Germinal center (tissue), 1 donor: ENCODE results near the gene ERVH48-1.
"Not testable (repeated sequence)": the region's sequence is repeated elsewhere in the genome, so short reads cannot be mapped to it uniquely, and the experiment has no call there.

Experiments used
- DNase-seq: peaks from one replicate; pipeline ENCODE4 v3.0.0; 2012; ENCODE audit warnings: mixed read lengths, low spot score

ERVH48-1 gene

DNA sequence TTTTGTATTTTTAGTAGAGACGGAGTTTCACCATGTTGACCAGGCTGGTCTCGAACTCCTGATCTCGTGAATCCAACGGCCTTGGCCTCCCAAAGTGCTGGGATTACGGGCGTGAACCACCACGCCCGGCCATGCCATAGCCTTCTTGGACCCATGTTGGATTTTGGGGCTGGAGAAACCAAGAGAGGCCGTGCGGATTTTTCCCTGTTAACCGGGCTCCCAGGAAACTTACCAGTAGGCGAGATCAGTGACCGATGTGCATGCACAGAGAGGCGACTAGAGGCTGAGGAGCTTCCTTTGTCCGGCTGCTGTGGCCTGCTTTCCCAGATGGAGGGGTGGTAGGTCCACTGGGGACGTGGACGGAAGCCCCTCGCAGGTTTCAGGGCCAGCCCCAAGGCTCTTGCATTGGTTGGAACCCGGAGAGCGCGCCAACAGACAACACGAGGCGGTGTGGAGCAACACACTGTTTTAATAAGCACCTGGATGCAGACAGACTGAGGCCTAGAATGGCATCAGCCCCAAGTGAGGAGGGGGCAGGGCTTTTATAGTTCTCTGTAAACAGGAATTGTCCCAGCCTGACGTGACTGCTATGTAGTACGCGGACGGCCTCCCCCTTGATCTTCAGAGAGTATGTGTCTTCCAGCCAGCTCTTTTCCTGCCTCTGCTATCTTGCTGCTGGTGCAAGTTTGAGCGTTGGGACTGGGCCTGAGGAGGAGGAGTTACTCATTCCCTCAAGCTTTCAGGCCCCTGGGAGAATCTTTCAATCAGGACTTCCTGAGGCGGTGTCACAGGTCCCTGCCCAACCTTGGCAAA lies at the start of gene ERVH48-1:
Gene ERVH48-1 (minus strand): TSS at position 517 of the 813 bp plus-strand sequence. CDS start 6,624 bp downstream, outside the sequence.
- no peak for DNase-seq

DNA sequence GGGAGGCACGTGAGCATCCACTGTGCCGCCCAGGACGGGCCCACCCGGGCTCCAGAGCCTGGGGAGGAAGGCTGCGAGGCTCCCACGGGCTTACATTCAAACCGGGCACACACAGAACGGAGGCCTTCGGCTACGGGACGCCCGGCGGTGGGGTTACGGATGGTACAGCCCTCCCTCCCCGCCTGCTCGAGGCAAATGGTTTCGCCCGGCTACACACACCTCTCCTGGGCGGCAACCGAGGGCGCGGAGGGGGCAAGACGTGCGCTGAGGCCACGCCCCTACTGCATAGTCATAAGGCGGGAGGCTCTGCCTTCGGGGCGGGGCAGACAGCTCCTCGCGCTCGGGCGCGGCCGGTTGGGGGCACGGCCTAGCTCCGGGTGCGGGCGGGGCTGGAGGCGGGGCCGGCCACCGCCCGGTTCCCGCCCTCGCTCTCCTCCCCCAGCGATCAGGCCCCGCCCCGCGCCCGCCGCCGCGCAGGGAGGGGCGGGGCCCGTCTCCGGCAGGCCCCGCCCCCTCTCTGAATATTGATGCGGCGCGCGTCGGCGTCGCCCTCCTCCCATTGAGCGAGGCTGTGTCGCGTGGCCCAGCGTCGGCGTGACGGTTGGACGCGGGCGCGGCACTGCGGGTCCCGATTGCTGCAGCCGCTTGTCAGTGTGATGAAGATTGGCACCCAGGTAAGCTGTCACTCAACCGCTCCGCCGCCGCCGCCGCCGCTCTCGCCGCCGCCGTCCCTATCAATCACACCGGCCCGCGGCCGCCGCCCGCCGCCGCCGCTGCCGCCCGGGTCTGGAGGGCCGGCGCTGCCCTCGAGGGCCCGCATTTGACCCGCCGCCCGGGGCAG lies 48.8 kb upstream of the ERVH48-1 start, which contains the start of gene PKNOX1:
Gene PKNOX1 (plus strand): TSS at position 572 of the 841 bp plus-strand sequence. CDS start 29,820 bp downstream, outside the sequence.
- DNase-seq, result peak; percentile 100

DNA sequence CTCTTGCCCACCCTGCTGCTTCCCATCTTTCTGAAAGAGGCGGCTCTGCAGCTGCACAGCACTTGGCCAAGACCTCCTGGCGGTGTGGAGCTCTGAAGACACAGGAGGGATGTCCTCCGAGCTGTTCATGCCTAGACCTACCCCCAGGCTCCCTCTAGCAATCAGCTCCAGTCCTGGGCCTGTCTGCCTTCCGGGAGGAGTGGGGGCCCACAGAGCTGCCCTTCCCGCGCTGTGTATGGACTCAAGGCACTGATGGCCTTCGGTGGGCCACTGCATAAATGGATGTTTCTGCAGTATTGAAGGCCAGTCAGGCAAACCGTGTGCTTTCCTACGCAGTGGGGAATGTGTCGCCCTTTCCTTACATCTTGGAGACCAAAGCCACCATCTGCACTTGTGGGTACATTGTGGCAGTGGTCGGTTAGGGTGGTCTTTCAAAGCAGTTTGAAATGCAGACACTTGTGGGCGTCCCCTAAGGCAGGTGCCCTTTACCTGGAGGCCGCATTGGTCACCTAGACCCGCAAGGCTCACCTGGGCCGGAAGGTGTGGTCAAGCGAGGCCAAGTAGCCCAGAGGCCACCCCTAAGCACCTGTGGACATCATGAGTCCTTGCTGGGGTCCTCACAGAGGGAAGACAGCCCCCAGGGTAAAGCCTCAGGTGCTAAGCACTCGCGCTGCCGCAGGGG lies 48.0 kb upstream of the ERVH48-1 start:
- no peak for DNase-seq

DNA sequence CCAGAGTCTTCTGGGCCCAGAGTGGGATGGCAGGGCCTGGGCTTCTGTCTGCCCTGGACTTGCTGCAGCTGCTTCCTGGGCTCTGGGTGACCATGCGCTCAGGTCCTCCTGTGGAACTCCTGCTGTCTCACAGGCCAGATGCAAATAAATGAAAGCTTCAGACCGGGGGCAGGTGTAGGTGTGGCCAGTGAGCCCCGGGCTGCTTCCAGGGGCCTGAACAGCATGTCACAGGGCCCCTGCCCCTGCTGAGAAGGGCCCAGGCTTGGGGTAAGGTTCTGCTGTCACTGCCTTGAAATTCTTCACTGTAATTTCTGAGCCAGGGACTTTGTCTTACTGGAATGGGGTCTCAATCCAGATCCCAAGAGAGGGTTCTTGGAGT lies 46.5 kb upstream of the ERVH48-1 start:
- no peak for DNase-seq

DNA sequence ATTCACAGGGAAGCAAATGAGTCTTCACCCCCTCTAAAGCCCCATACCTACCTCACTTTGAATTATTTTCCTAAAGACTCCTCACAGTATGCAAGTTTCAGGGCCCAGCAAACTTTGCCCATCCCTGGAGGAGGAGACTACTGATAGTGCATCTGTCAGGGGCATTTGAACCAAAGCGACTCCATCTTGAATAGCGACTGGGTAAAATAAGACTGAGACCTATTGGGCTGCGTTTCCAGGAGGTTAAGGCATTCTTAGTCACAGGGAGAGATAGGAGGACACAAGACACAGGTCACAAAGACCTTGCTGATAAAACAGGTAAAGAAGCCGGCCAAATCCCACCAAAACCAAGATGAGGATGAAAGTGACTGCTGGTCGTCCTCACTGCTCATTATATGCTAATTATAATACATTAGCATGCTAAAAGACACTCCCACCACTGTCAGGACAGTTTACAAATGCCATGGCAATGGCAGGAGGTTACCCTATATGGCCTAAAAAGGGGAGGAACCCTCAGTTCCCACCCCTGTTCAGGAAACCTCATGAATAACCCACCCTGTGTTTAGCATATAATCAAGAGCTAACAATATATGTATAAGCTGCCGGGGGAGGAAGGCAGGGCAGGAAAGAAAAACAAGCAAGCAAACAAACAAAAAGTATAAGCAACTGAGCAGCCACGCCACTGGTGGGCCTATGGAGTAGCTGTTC lies 45.7 kb upstream of the ERVH48-1 start:
- no peak for DNase-seq

DNA sequence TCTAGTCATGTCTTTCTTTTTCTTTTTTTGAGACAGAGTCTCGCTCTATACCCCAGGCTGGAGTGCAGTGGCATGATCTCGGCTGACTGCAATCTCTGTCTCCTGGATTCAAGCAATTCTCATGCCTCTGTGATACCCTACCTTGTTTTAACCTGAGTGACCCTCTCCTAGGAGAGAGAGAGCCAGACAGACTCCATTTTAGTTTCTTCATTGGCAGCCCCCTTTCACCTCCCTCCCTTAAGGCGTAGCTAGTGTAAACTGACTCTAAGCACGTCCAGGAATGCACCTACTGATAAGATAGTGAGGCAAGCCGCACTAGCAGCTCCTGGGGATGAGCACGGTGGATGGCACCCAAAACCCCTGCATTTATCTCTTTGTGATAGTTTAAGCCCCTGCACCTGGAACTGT lies 43.8 kb upstream of the ERVH48-1 start:
- DNase-seq, result no peak

DNA sequence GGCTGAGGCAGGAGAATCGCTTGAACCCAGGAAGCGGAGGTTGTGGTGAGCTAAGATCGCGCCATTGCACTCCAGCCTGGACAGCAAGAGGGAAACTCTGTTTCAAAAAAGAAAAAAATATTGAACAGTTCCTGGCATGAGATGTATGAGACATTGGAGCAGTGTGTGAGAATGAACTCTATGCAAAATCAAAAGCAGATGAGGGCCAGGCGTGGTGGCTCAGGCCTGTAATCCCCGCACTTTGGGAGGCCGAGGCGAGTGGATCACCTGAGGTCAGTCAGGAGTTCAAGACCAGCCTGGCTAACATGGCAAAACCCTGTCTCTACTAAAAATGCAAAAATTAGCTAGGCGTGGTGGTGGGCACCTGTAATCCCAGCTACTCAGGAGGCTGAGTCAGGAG lies 42.2 kb upstream of the ERVH48-1 start:
- not testable (repeated sequence) for DNase-seq

DNA sequence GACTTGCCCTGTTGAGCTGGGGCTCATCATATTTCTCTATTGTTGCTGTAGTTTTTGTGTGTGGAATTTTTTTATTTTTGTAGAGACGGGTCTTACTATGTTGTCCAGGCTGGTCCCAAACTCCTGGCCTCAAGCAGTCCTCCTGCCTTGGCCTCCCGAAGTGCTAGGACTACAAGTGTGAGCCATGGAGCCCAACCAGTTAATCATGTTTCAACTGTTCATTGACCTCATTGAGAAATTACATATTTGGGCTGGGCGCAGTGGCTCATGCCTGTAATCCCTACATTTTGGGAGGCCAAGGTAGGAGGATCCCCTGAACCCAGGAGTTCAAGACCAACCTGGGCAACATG lies 39.8 kb upstream of the ERVH48-1 start:
- DNase-seq, result no peak

DNA sequence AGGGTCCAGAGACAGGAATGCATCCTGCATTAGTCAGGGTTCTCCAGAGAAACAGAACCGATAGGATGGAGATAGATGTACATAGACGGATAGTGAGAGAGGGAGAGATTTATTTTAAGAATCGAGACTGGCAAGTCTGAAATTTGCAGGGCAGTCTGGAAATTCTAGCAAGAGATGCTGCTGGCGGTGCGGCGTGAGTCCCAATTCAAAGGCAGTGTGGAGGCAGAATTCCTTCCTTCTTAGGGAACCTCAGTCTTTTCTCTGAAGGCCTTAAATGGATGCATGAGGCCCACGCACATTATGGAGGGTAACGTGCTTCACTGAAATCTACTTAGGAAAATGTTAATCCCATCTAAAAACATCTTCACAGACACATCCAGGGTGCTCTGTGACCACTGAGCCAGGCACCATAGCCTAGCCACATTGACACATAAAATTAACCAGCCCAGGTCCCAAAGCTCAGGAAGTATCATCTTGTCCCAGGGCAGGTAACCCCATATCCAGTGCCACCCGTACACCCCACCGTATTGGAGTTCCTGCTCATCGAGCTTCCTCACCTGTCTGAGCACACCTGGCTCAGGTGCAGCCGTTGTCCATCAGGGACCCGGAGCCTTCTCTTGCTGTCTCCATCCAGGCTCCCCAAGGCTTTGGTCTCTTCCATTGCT lies 39.2 kb upstream of the ERVH48-1 start:
- no peak for DNase-seq

DNA sequence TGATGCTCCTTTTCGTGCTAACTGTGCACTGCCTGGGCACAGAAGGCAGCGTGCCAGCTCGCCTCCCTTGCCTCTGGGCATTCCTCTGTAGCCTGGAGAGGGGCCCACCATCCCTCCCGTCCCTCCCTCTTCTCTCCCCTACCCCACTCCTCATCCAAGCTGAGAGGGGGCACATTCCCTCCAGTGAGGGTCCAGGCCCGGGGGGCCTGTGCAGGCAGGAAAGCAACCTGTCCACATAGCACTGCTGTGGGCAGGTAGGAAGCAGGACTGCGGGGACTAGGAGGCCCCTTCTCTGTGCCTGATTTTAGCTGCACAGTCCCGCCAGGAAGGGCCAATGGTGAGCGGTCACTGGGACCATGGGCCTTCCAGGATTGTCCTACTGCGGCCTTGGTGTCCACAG lies 38.7 kb upstream of the ERVH48-1 start:
- no peak for DNase-seq

DNA sequence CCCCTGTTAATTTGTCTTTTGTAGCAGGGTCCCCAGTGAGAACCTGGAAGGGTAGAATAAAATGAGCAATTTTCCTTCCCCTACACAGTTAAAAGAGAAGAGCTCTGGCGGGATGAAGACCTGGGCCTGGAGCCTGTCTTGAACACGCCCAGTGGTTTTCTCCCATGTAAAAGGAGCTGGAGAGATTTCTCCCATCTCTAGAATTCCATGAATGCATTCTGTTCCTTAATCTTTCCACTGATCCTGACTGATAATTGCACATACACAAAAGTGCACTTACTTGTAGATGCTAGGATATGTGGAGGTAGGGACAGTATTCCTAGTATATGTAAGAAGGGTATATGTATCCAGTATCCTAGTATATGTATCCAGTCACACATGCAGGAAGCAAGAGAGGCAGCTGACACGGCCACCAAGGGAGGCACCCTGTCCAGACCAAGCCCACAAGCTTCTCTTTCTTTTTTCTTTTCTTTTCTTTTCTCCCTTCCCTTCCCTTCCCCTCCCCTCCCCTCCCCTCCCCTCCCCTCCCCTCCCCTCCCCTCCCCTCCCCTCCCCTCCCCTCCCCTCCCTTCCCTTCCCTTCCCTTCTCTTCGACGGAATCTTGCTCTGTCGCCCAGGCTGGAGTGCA lies 37.1 kb upstream of the ERVH48-1 start:
- no peak for DNase-seq

DNA sequence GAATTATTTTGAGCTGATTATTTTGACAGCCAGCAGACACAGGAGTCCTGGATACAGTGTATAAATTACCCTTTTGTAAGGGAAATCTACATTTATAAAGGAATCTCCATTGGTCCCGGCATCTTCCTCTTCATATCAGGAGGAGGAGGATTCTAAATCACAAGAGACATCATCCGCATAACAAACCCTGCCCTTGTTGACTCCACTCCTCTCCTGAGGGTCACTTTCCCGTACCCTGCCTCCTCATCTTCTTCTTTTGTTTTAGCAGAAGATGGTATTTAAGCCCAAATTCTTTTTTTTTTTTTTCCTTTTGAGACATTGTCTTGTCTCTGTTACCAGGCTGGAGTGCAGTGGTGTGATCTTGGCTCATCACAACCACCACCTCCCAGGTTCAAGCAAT lies 34.3 kb upstream of the ERVH48-1 start:
- no peak for DNase-seq

DNA sequence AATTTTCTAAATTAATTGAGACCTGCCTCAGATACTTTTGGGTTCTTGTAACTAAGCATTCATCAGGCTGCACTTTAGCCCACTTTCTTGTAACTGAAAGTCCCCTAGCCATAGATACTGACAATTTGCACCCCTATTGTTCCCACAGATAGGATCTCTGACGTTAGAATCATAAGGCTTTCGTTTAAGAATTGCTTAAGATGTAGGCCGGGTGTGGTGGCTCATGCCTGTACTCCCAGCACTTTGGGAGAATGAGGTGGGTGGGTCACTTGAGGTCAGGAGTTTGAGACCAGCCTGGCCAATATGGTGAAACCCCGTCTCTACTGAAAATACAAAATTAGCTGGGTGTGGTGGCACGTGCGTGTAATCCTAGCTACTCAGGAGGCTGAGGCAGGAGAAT lies 32.7 kb upstream of the ERVH48-1 start:
- not testable (repeated sequence) for DNase-seq

DNA sequence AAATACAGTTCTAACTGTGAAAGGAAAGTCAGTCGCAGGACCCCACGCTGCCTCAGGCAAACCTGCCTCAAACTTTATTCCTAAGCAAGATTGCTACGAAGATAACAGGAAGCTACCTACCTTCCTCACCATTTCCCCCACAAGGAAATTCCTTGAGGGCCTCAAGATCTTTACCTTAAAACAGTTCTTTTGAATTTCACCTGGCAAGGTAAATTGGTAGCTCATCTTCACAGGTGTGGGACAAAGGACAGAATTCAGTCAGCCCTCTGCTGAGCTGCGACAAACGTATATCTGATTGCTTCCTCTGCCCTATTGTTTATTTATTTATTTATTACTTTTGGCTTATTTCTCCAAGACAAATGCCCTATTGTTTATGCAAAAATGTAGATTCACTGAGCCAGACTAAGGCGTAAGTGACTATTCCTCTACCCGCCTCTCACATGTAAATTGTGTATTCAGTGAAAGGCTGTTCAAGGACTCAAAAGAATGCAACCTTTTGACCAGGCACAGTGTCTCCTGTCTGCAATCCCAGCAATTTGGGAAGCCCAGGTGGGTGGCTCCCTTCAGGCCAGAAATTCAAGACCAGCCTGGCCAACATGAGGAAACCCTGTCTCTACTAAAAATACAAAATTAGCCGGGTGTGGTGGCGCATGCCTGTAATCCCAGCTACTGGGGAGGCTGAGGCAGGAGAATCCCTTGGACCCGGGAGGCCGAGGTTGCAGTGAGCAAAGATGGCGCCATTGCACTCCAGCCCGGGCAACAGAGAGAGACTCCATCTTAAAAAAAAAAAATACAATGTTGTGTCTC lies 31.6 kb upstream of the ERVH48-1 start:
- no peak for DNase-seq

DNA sequence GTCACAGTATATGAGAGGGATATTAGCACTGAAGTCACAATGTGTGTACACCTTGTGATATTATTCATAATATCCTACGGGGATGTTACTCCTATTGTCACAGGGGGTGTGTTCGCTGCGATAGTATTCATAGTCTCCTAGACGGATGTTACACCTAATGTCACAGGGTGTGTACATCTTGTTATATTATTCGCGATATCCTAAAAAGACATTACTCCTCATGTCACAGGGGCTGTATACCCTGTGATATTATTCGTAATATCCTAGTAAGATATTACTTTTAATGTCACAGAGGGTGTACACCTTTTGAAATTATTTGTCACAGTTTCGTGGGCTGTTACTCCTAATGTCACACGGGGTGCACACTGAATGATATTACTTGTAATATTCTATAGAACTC lies 25.8 kb upstream of the ERVH48-1 start:
- DNase-seq, result not testable (repeated sequence)

DNA sequence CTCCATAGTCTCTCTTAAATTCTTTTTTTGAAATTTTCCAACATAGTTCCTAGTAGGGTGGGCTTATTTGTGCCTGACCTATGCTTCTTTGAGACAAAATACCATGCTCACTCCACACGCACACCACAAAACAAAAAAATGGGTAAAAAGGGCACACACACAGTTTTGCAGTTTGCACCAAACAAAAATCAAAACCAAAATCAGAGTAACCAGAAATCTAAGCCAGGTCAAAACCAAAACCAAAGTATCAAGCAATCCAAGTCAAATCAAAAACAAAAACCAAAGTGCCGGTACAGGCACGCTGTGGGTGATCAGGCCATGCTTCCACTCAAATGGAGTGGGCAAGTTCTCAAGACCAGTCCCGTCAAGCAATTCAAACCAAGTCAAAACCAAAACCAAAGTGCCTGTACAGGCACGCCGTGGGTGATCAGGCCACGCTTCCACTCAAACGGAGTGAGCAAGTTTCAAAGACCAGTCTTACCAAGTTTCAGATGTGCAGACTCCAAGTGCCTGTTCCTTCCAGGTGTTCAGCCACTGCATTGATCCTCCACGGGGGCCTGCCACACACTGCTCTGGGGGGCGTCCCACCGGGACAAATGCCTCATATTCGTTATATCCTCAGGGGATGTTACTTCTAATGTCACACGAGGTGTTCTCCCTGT lies 23.8 kb upstream of the ERVH48-1 start:
- not testable (repeated sequence) for DNase-seq

DNA sequence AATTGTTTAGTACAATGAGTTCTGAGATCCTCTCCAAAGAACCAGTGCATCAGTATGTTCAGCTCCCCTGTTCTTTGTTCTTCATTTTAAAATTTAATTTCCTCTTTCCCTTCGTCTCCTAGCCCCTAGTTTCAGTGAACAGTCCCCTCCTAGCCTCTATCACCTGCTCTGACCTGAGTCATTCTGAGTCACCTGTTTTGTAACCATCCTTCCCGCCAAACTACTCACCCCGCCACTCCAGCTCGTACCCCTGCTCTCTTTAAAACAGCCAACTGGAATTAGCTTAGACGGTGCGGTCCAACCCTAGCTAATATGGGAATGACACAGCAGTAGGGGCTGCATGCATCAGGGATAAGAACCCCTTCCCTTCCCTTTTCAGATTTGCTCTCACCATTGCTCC lies 16.8 kb upstream of the ERVH48-1 start:
- no peak for DNase-seq

DNA sequence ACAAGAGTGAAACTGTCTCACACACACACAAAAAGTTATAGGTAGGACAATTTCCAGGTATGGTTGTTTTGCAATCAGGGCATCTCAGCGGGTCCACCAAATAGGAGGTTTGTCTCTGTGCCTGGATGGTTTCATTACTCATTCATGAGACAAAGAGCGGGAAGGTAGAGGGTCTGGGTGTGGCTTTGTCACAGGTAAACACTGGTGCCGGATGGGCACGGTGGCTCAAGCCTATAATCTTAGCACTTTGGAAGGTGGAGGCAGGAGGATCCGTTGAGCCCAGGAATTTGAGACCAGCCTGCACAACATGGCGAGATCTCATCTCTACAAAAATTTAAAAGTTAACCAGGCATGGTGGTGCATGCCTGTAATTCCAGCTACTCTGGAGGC lies 16.3 kb upstream of the ERVH48-1 start:
- DNase-seq, result no peak

DNA sequence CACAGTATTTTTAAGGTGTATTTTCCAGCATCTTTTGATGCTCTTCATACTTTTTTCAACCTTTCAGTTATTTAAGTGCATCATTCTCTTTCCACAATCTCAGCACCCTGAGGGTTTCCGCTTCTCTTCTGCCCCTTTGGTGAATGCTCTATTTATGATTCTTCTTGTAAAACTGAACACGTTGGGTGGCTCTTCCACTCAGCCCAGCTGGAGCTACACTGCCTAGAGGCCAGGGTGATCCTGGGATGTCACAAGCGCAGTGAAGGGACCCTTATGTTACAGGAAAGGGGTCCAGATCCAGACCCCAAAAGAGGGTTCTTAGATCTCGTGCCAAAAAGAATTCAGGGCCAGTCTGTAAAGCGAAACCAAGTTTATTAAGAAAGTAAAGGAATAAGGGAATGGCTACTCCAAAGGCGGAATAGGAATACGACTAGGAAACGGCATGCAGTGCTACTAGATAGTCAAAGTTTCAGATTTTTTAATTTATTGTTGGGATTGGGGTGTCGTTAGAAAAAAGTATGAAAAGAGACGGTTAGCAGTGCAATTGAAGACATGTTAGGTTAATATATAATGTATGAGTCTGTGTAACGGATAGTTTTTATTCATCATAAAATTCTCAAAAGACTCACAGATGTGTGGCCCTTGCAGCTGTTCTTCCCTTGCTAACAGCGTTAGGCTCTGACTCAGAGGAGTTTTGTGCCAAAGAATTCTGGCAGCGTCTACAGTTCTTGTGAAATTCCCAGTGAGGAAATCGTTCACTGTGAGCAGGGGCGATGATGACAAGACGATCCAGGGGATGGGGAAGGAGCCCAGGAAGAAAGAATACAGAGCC lies 14.4 kb upstream of the ERVH48-1 start:
- DNase-seq, result no peak
